ENCODE results near the gene SHKBP1.

GRCh38 chr19:40592170-40592569 lies 15.5 kb downstream of the SHKBP1 start:
- TF ChIP-seq GATA2 (IDR thresholded peaks at IDR 0.05; ENCODE audit: low read depth, low read length) (no peak), GATA3 (IDR thresholded peaks at IDR 0.05; ENCODE audit: low read depth, low read length) (no peak)
